Endodermal cell (in vitro differentiated cells): Measurements from ENCODE around the gene VSTM4. TPM values are rescaled to one million over a fixed set of nuclear protein-coding genes. Genes with fewer than 3 reads are reported as not detected.

ENCODE experiments used
- DNase-seq: peaks from one replicate; pipeline ENCODE4 v3.0.0-alpha.2; 2017
- H3K27ac ChIP-seq: 2 replicates; pipeline ENCODE4 v1.5.1; 2013; ENCODE audit warnings: mild to moderate bottlenecking, low read depth, low read length, moderate library complexity
- H3K27me3 ChIP-seq: 2 replicates; pipeline ENCODE4 v1.6.1; 2013; ENCODE audit warnings: mild to moderate bottlenecking, low read length, moderate library complexity; ENCODE audit not compliant: insufficient read depth, control insufficient read depth, poor library complexity, severe bottlenecking
- H3K36me3 ChIP-seq: 2 replicates; pipeline ENCODE4 v1.7.0; 2013; ENCODE audit warnings: mild to moderate bottlenecking, low read length, moderate library complexity; ENCODE audit not compliant: control insufficient read depth, insufficient read depth
- H3K4me1 ChIP-seq: one replicate; pipeline ENCODE4 v1.7.0; 2013; ENCODE audit warnings: low read length; ENCODE audit not compliant: control insufficient read depth, insufficient read depth
- H3K4me3 ChIP-seq: 2 replicates; pipeline ENCODE4 v1.5.1; 2013; ENCODE audit warnings: mild to moderate bottlenecking, low read length, moderate library complexity
- H3K9ac ChIP-seq: 2 replicates; pipeline ENCODE4 v1.6.1; 2013; ENCODE audit warnings: mild to moderate bottlenecking, low read length, moderate library complexity; ENCODE audit not compliant: poor library complexity, severe bottlenecking; ENCODE audit errors: extremely low read depth
- H3K9me3 ChIP-seq: 2 replicates; pipeline ENCODE4 v1.6.1; 2013; ENCODE audit warnings: mild to moderate bottlenecking, low read length, moderate library complexity; ENCODE audit not compliant: control insufficient read depth
- H3K27ac Mint-ChIP-seq: 2 replicates; pipeline ENCODE4 v1.8.0; 2020; ENCODE audit warnings: mixed read lengths
- H3K27me3 Mint-ChIP-seq: 2 replicates; pipeline ENCODE4 v1.8.0; 2021; ENCODE audit warnings: mild to moderate bottlenecking, mixed read lengths; ENCODE audit not compliant: insufficient read depth
- H3K36me3 Mint-ChIP-seq: 2 replicates; pipeline ENCODE4 v1.8.0; 2020; ENCODE audit warnings: low read depth, mixed read lengths
- H3K4me1 Mint-ChIP-seq: 2 replicates; pipeline ENCODE4 v1.8.0; 2020; ENCODE audit warnings: mixed read lengths
- H3K4me3 Mint-ChIP-seq: 2 replicates; pipeline ENCODE4 v1.8.0; 2020; ENCODE audit warnings: mild to moderate bottlenecking, moderate library complexity, mixed read lengths
- H3K9me3 Mint-ChIP-seq: 2 replicates; pipeline ENCODE4 v1.8.0; 2020; ENCODE audit warnings: mild to moderate bottlenecking, mixed read lengths
- CTCF ChIP-seq: fragments of 200-600 bp; sonication (generic); conservative IDR thresholded peaks from 2 replicates; pipeline ENCODE4 v1.5.0; 2021; ENCODE audit warnings: antibody characterized with exemption, mild to moderate bottlenecking
- WGBS, 2 experiments: methylation state at CpG; one replicate each; pipeline versions ENCODE4 v1.1.5 to v1.1.7; 2013; ENCODE audit warnings: missing lambda C conversion rate in 2 of 2, mixed read lengths in 1 of 2; ENCODE audit not compliant: insufficient coverage in 1 of 2, insufficient read length in 1 of 2; 5-methylcytosine and 5-hydroxymethylcytosine counted together
- total RNA-seq, 2 donors: library from RNA; stranded (reverse); fragmentation: NEBNext Ultra II Directional in 1 of 2; extraction: Animal tissue kit (Norgen Biotek cat#: 25700) in 1 of 2; gene quantifications; 2 replicates in 1 of 2; 3 replicates in 1 of 2; pipeline ENCODE4 v1.2.1, GENCODE V29; 2021

VSTM4 gene
- total RNA-seq, 2 donors from 2014 or later: 0.51 to 0.77 TPM

- H3K4me3 Mint-ChIP-seq: no peak overlapping the region
These were observed 18.4 kb downstream of the VSTM4 start for GRCh38 chr10:49096890-49097445.

GRCh38 chr10:49094646-49095045 lies 20.7 kb downstream of the VSTM4 start:
- no peak for TF ChIP-seq CTCF
- Mint-ChIP-seq H3K27ac (no peak overlapping the region), H3K27me3 (peaks cover 9% of the 10 kb centered on the region), H3K4me3 (no peak overlapping the region), H3K36me3 (no peaks in the 10 kb centered on the region), H3K9me3 (no peaks in the 10 kb centered on the region), H3K4me1 (peaks cover 2% of the 10 kb centered on the region)
- Histone ChIP-seq H3K4me1 (no peaks in the 10 kb centered on the region), H3K4me3 (no peak overlapping the region), H3K27me3 (no peaks in the 10 kb centered on the region), H3K36me3 (no peaks in the 10 kb centered on the region), H3K27ac (no peak overlapping the region), H3K9ac (no peak overlapping the region), H3K9me3 (no peaks in the 10 kb centered on the region)
- 94 to 100% methylated on average over 3 to 4 of the region's 4 CpGs for WGBS, 2 experiments
- peak; percentile 27 for DNase-seq

More at GRCh38 chr10:49096890-49097445, 18.4 kb downstream of the VSTM4 start:
- Mint-ChIP-seq H3K27me3 (peaks cover 3% of the 10 kb centered on the region), H3K4me1 (no peaks in the 10 kb centered on the region), H3K27ac (no peak overlapping the region), H3K9me3 (no peaks in the 10 kb centered on the region), H3K36me3 (no peaks in the 10 kb centered on the region)
- DNase-seq: peak; percentile 27
- H3K4me1 ChIP-seq: no peaks in the 10 kb centered on the region
- 93 to 96% methylated on average over 4 to 8 of the region's 8 CpGs for WGBS, 2 experiments
- no peaks in the 10 kb centered on the region for H3K36me3 ChIP-seq
- H3K4me3 ChIP-seq: no peak overlapping the region
- no peak overlapping the region for H3K27ac ChIP-seq
- H3K9me3 ChIP-seq: no peaks in the 10 kb centered on the region
- no peak for TF ChIP-seq CTCF
- no peaks in the 10 kb centered on the region for H3K27me3 ChIP-seq
- no peak overlapping the region for H3K9ac ChIP-seq

- Histone ChIP-seq H3K36me3 (no peaks in the 10 kb centered on the region), H3K9me3 (no peaks in the 10 kb centered on the region), H3K27ac (no peak overlapping the region), H3K4me1 (no peaks in the 10 kb centered on the region), H3K4me3 (no peak overlapping the region), H3K27me3 (no peaks in the 10 kb centered on the region), H3K9ac (no peak overlapping the region)
- Mint-ChIP-seq H3K4me3 (no peak overlapping the region), H3K27me3 (peaks cover 9% of the 10 kb centered on the region), H3K36me3 (no peaks in the 10 kb centered on the region), H3K9me3 (no peaks in the 10 kb centered on the region), H3K27ac (no peak overlapping the region), H3K4me1 (peaks cover 9% of the 10 kb centered on the region)
- no peak for TF ChIP-seq CTCF
- no peak for DNase-seq
- WGBS, 2 experiments: 90 to 95% methylated on average over 2 to 10 of the region's 10 CpGs
These were observed 21.4 kb downstream of the VSTM4 start for GRCh38 chr10:49093922-49094321.
